Mammary epithelial cell (primary cell): ENCODE data around the gene MAP3K9.
"Not testable (repeated sequence)": the region's sequence is repeated elsewhere in the genome, so short reads cannot be mapped to it uniquely, and the experiment has no call there.

ENCODE experiments used
- CTCF ChIP-seq, 2 donors: IDR thresholded peaks in 1 of 2; conservative IDR thresholded peaks in 1 of 2; 2 replicates each; pipeline ENCODE4 v1.5.1; 2011 to 2012; ENCODE audit warnings: inconsistent platforms in 2 of 2, low read length in 2 of 2, mild to moderate bottlenecking in 2 of 2, control low read depth in 1 of 2, low read depth in 1 of 2; ENCODE audit not compliant: insufficient read depth in 1 of 2; ENCODE audit errors: extremely low read depth in 1 of 2
- EZH2 ChIP-seq: IDR thresholded peaks from 2 replicates; pipeline ENCODE4 v1.6.1; 2012; ENCODE audit warnings: low read length, inconsistent platforms, borderline replicate concordance

- not testable (repeated sequence) for TF ChIP-seq CTCF (conservative IDR thresholded peaks at IDR 0.05 in 1 of 2, IDR thresholded peaks at IDR 0.05 in 1 of 2; ENCODE audit: extremely low read depth in 1 of 2, insufficient read depth in 1 of 2, low read depth in 1 of 2, low read length in 2 of 2); EZH2
Observed at GRCh38 chr14:70853658-70854057, 44.3 kb upstream of the MAP3K9 start.
